Neural progenitor cell (in vitro differentiated cells): ENCODE results near the gene PAQR6.

Experiments
- CTCF ChIP-seq: fragments of 200-600 bp; sonication (generic); IDR thresholded peaks from 2 replicates; pipeline ENCODE4 v1.5.1; 2017; ENCODE audit warnings: antibody characterized with exemption, mild to moderate bottlenecking
- EZH2phosphoT487 ChIP-seq: fragments of 200-600 bp; sonication (generic); IDR thresholded peaks from 2 replicates; pipeline ENCODE4 v1.6.1; 2017; ENCODE audit warnings: antibody characterized with exemption

GRCh38 chr1:156286061-156286460 lies 38.2 kb upstream of the PAQR6 start:
- no peak for TF ChIP-seq CTCF
- no peak for TF ChIP-seq EZH2phosphoT487
